Type B pancreatic cell (in vitro differentiated cells): ENCODE results near the gene KRT75. TPM values are rescaled to one million over a fixed set of nuclear protein-coding genes. Genes with fewer than 3 reads are reported as not detected.

Experiments used
- DNase-seq: peaks from one replicate; pipeline ENCODE4 v3.0.0; 2021; ENCODE audit warnings: mixed read lengths; ENCODE audit not compliant: unreplicated experiment; ENCODE audit errors: extremely low spot score
- H3K27ac Mint-ChIP-seq: 2 replicates; pipeline ENCODE4 v1.8.0; 2021; ENCODE audit warnings: mild to moderate bottlenecking, mixed read lengths
- H3K27me3 Mint-ChIP-seq: 2 replicates; pipeline ENCODE4 v1.8.0; 2021; ENCODE audit warnings: mixed read lengths
- H3K36me3 Mint-ChIP-seq: 2 replicates; pipeline ENCODE4 v1.8.0; 2021; ENCODE audit warnings: mixed read lengths
- H3K4me1 Mint-ChIP-seq: one replicate; pipeline ENCODE4 v1.8.0; 2021; ENCODE audit warnings: mixed read lengths; ENCODE audit not compliant: unreplicated experiment
- H3K4me3 Mint-ChIP-seq: 2 replicates; pipeline ENCODE4 v1.8.0; 2021; ENCODE audit warnings: mild to moderate bottlenecking, mixed read lengths
- H3K9me3 Mint-ChIP-seq: 2 replicates; pipeline ENCODE4 v1.8.0; 2021; ENCODE audit warnings: mixed read lengths
- total RNA-seq: library from RNA; stranded (reverse); gene quantifications from 2 replicates; pipeline ENCODE4 v1.2.1, GENCODE V29; 2021; ENCODE audit warnings: low replicate concordance
- TF ChIP-seq, protein P1 (sequence below): fragments of 200-600 bp; sonication (generic); conservative IDR thresholded peaks from 2 replicates; pipeline ENCODE4 v1.5.0; 2021; ENCODE audit warnings: antibody characterized with exemption, mild to moderate bottlenecking

KRT75 gene
- total RNA-seq, 1 donor from 2014 or later: not detected

DNA sequence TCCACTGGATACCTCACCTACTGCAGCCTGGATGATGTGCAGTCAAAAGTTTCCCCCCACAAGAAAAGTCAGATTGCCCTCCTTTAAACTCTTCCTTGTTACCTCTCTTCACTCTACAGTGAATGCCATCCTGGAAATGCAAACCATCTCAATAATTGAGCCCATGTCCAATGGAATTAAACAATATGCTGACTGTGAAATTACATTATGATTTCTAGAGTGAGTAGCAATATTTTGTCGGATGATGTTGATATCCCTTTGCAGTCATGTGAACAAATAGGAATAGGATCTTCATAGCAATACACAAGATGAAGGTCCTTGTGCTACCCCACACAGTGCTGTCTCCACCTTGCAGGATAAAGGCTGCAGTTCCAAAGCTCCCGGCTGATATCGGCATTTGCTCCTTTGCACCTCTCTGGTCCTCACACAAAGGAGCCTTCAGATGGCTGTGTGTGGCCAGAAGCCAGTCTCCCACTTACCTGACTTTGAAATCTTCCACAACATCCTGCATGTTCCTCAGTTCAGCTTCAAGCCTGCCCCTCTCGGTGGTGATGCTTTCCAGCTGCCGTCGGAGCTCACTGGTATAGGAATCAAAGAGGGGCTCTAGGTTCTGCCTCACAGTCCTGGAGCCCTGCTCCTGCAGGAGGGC lies 1.5 kb downstream of the KRT75 start:
- Mint-ChIP-seq H3K36me3 (no peaks in the 10 kb centered on the region), H3K4me3 (no peak overlapping the region), H3K9me3 (no peaks in the 10 kb centered on the region), H3K4me1 (no peaks in the 10 kb centered on the region), H3K27ac (no peak overlapping the region), H3K27me3 (peaks cover 58% of the 10 kb centered on the region)
- no peak for DNase-seq
- TF ChIP-seq, protein P1, sequence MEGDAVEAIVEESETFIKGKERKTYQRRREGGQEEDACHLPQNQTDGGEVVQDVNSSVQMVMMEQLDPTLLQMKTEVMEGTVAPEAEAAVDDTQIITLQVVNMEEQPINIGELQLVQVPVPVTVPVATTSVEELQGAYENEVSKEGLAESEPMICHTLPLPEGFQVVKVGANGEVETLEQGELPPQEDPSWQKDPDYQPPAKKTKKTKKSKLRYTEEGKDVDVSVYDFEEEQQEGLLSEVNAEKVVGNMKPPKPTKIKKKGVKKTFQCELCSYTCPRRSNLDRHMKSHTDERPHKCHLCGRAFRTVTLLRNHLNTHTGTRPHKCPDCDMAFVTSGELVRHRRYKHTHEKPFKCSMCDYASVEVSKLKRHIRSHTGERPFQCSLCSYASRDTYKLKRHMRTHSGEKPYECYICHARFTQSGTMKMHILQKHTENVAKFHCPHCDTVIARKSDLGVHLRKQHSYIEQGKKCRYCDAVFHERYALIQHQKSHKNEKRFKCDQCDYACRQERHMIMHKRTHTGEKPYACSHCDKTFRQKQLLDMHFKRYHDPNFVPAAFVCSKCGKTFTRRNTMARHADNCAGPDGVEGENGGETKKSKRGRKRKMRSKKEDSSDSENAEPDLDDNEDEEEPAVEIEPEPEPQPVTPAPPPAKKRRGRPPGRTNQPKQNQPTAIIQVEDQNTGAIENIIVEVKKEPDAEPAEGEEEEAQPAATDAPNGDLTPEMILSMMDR: no peak

DNA sequence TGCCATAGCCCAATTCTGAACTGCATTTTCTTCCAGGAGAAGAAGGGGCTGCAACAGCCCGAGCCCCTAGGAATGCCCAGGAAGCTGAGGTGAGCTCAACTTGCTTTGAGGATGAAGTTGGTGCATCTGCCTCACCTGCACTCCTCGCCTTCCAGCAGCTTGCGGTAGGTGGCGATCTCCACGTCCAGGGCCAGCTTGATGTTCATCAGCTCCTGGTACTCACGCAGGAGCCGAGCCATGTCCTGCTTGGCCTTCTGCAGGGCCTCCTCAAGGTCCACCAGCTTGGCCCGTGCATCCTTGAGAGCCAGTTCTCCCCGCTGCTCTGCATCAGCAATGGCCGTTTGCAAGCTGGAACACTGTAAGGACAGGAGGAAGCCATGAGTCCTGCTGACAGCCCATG lies 6.0 kb downstream of the KRT75 start:
- Mint-ChIP-seq H3K4me3 (no peak overlapping the region), H3K9me3 (no peaks in the 10 kb centered on the region), H3K27me3 (peaks cover 54% of the 10 kb centered on the region), H3K27ac (no peak overlapping the region), H3K4me1 (peaks cover 4% of the 10 kb centered on the region), H3K36me3 (no peaks in the 10 kb centered on the region)
- no peak for DNase-seq
- TF ChIP-seq, protein P1: no peak

DNA sequence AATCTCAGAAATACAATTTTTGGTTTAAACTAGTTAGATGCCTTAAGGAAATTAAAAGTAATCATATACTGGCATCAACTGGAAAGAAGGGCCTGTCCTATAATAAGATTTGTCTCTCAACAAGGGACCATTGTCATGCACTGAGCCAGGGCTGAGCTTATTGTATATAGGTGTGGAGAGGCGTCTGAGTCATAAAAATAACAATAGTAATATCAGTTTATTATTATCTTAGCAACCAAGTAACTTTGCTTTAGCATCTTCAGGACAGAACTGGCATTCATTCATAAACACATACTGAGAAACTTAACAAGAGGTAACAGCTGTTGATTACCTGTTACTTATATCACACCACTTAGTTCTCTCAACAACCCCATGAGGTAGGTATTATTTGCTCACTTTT lies 7.1 kb downstream of the KRT75 start:
- Mint-ChIP-seq H3K27ac (no peak overlapping the region), H3K36me3 (no peaks in the 10 kb centered on the region), H3K9me3 (no peaks in the 10 kb centered on the region), H3K4me1 (peaks cover 5% of the 10 kb centered on the region), H3K27me3 (peaks cover 51% of the 10 kb centered on the region), H3K4me3 (no peak overlapping the region)
- DNase-seq: no peak
- TF ChIP-seq, protein P1: no peak

DNA sequence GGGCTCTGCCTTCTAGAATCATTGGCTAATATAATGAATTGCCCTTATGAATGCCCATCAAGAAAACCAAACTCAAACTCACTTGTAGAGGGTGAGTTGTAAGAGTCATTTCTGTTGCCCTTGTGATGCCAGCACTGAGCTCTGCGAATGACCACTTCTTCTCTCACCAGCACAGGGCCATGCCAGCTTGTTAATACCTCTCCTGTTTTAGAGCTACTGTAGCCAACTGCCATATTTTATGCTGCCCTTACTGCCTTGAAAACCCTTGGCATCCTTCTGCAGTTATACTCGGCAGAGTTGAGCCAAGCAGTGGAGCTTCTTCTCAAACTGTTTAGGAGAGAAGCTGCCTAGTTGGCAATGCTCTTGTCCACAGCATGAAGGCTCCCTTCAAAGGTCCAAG lies 8.1 kb downstream of the KRT75 start:
- Mint-ChIP-seq H3K4me1 (peaks cover 5% of the 10 kb centered on the region), H3K36me3 (no peaks in the 10 kb centered on the region), H3K4me3 (no peak overlapping the region), H3K9me3 (no peaks in the 10 kb centered on the region), H3K27ac (no peak overlapping the region), H3K27me3 (peaks cover 42% of the 10 kb centered on the region)
- TF ChIP-seq, protein P1: no peak
- DNase-seq: no peak

DNA sequence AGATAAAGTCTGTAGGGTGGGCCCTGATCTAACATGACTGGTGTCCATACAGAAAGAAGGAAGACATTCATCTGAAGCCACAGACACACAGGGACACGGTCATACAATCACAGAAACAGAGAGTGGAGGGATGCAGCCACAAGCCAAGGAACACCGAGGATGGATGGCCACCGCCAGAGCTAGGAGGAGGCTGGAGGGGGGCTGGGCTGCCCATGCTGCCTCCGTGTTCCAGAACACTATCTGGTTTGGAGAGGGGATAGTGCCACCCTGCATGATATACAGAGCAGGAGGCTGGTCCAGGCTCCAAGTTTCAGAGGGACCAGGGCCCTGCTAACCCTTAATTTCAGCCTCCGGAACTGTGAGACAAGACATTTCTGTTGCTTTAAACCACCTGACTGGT lies 8.7 kb downstream of the KRT75 start:
- H3K4me1 Mint-ChIP-seq: peaks cover 5% of the 10 kb centered on the region
- H3K36me3 Mint-ChIP-seq: no peaks in the 10 kb centered on the region
- no peak overlapping the region for H3K4me3 Mint-ChIP-seq
- H3K27ac Mint-ChIP-seq: no peak overlapping the region
- TF ChIP-seq, protein P1: no peak
- no peaks in the 10 kb centered on the region for H3K9me3 Mint-ChIP-seq
- H3K27me3 Mint-ChIP-seq: peaks cover 41% of the 10 kb centered on the region
- DNase-seq: no peak
